ENCODE measurements around the gene SEPTIN10.
A peak's percentile ranks its signal among the peaks of the same experiment; 100 is the strongest.
"Not testable (repeated sequence)": the region's sequence is repeated elsewhere in the genome, so short reads cannot be mapped to it uniquely, and the experiment has no call there.

Gene SEPTIN10

DNA sequence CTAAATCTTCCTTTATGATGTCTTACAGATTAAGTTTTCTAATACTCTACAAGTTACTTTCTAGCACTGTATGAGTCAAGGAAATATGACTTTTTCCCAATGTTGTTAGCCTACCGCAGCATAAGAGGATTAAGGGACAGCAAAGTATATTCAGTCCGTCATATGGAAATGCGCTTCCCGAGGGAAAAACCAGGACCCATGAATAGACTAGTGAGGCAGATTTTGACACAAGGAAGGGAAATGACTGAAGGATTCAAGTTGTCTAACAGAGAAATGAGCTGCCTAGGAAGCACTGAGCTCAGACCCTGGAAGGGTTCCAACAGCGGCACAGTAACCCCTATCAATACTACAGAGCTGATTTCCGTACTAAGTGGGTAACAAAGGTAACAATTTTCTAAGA lies 12.0 kb downstream of the SEPTIN10 start:
- no peak for DNase-seq

DNA sequence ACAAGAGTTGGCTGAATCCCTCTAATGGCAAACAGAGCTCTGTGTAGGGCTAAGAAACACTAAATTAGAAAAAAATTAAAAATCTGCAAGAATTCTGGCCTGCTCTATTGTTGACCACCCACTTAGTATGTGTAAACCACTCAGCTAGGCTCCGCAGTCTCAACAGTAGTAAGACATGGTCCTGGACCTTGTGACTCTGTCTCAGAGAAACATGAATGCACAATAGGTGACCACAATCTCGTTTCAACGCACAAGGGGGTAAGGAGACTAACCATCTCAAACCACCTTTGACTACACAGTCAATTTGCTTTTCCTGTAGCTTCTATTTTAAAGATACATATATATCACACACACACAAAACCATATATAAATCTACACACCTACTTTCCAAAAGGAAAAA lies 16.5 kb downstream of the SEPTIN10 start:
- no peak for DNase-seq

DNA sequence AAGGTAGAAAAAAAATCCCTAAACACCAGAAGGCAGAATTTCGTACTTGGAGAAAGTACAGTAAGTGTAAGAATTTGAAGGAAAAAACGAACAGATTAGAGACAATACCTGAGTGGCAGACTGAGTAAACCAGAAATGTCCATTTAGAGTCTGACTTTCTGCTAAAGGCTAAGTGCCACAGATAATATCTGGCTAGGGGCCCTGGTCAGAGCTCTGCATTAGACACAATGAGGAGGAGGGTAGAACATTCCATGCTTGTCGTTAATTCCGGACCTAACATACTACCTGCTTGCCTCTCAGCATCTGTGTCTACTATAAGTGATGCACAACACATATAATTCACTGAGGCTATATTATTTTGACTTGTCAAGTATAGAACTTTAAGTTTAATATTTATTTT lies 18.1 kb downstream of the SEPTIN10 start:
- no peak for DNase-seq

DNA sequence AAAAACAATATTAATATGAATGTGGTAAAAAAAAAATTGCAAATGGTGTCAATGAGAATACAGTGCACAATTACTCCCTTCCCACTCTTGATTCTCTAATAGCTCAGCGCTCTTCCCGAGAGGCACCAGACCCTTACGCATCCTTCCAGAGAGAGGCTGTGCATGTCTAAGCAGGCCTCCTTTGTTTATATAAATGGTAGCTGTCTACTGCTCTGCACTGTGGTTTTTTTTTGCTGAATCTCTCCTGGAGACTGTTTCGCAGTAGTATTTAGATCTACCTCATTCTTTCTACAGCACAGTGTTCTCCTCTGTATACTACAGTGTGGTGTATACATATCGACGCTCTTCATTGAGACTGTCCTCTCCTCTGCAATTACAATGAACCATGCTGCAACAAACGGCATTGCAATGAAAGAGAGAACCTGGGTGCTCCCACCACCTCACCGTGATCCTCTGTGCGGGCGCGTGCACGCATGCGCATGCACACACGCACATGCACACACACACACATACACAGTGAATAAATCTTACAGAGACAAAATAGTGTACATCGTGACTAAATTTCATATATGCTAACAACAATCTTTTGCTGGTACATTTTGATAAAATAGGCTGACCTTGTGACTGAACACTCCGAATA lies 19.4 kb downstream of the SEPTIN10 start:
- DNase-seq, result no peak

DNA sequence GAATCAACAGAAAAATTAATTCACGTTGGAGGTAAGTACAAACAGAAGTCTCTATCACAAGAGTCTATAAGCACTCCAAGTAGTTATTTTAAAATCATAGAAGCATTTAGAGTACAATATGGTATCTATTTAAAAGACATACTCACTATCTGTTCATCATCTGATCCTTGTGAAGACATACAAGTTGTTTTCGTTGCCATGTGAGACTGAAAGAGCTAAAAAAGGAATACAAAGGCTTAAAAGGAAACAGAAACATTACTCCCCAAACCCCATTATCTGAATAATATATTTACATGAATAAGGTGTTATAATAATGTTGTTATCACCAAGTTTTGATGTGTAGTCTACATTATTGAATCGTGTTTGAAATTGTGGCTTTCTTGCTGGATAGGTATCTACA lies 20.9 kb downstream of the SEPTIN10 start:
- DNase-seq, result no peak

DNA sequence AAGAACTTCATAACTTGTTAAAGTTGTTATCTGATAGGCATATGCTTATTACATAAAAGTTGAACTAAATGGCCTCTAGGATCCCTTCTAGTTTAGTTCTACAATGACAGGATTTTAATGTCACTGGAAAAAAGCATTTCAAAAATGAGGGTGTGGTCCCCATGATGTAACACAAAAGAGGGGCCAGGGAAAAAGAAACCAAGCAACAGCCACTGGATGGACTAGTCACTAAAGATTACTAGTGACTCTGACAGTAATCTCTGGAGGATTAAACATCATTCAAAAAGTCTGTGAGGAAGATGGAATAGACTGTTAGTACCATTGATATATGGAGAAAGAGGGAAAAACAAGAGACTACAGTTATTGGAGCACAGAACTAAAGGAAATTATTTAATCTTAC lies 22.6 kb downstream of the SEPTIN10 start:
- no peak for DNase-seq

DNA sequence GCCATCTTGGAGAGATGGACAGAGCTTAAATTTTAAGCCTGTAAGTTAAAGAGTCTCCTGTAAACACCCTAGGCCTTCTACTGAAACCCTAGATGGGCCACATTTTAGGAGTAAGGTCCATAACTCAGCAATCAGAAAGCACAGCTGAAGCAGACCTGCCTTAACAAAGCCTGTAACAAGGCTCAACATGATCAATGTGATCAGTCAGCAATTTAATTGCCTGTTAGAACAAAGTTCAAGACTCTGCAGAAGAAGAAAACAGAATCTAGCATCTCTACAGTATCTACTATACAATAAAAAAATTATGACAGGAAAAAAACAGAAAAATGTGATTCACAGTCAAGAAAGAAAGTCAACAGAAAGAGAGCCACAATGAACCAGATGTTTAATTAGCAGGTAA lies 27.1 kb downstream of the SEPTIN10 start:
- no peak for DNase-seq

DNA sequence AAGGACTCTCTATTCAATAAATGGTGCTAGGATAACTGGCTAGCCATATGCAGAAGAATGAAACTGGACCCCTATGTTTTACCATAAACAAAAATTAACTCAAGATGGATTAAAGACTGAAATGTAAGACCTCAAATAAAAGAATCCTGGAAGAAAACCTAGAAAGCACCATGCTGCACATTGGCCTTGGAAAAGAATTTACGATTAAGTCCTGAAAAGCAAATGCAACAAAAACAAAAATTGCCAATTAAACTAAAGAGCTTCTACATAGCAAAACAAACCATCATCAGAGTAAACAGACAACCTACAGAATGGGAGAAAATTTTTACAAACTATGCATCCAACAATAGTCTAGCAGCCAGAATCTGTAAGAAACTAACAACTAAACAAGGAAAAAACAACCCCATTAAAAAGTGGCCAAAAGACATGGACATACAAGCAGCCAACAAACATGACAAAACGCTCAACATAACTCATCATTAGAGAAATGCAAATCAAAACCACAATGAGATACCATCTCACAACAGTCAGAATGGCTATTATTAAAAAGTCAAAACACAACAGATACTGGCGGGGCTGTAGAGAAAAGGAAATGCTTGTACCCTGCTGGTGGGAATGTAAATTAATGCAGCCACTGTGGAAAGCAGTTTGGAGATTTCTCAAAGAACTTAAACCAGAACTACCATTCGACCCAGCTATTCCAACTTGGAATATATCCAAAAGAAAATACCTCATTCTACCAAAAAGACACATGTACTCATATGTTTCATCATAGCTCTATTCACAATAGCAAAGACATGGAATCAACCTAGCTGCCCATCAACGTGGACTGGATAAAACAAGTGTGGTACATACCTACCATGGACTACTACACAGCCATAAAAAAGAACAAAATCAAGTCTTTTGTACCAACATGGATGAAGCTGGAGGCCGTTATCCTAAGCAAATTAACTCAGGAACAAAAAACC lies 30.6 kb downstream of the SEPTIN10 start:
- no peak for DNase-seq

DNA sequence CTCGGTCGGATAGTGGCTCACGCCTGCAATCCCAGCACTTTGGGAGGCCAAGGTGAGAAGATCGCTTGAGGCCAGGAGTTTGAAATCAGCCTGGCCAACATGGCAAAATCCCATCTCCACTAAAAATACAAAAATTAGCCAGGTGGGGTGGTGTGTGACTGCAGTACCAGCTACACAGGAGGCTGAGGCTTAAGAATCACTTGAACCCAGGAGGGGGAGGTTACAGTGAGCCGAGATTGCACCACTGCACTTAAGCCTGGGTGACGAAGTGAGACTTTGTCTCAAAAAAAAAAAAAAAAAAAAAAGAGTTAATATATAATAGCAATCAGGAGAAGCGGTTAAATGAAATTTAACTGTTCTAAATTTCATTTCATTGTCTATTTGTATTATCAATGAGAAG lies 36.1 kb downstream of the SEPTIN10 start:
- not testable (repeated sequence) for DNase-seq

DNA sequence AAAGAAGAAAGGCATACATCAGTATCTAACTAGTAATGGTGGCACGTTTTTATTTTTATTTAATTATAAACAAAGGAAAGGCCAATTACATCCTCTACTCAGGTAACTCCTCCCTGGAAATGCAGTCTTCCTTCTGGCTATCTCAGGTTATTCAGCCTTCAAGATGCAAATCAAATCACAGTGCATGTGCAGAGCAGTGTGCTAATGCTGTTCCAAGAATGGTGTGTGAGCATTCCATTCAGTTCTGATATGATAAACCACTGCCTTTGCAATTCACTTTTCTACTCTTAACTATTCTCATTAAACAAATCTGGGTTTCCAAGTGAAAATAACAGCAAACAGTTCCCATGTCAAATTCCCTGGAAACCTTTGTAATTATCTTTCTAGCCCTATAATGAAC lies 38.4 kb downstream of the SEPTIN10 start:
- DNase-seq, result no peak

DNA sequence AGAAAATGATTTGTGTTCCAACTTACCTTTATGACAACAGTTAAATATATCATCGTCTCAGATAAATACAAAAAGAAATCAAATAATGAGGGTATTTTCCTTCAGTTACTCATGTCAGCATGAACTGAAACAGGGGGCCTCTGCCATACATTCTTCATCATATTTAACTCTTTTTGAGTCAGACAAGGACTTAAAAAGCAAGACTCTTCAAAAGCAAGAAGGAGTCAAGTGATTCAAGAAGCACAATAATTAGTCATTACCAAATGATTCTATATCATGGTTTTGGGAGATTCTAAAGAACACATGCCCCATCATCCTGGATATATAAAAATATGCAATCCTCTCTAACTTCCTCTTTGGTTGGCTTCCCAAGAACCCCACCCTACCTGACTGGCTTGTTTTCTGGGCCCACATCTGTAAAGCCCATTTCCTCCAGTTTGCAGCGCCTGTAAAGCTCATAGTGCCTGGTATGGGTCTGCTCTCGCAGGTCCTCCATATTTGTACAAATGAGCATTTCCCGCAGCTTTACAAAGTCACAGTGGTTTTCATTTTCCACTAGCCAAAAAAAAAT lies 49.7 kb downstream of the SEPTIN10 start:
- DNase-seq, result no peak

DNA sequence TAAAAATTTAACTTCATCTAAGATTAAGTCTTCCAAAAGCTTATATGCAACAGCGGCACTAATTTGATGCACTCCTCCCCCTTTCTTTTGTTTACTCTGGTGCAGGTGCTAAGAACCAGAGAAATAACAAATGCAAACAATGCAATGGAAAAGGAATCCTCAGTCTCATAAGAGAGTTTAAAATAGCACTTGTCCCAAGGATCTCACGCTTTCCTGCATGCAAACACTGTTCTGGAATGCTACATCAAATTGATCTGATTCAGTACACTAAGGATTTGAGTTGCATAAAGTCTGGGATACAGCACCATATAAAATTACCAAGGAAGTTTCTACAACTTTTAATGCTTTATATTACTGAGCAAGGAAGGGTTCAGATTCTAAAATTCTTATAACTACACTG lies 50.5 kb downstream of the SEPTIN10 start:
- DNase-seq, result no peak

DNA sequence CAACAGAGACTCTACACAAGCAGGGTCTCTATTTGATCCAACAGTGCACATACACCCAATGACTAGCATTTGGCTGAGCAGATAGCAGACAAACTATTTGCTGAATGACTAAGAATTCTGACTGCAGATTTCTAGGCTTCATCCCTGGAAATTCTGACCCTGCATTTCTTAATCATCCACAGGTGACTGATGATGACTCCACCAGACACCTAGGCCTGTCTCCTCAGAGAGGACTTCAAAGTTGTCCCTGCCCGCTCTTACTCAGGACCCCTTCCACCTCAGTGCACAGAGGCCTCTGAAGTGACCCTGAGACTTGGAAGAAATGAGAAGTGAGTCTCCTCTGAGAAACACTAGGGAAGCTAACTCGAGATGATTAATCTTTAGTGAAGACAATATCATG lies 51.3 kb downstream of the SEPTIN10 start:
- no peak for DNase-seq

DNA sequence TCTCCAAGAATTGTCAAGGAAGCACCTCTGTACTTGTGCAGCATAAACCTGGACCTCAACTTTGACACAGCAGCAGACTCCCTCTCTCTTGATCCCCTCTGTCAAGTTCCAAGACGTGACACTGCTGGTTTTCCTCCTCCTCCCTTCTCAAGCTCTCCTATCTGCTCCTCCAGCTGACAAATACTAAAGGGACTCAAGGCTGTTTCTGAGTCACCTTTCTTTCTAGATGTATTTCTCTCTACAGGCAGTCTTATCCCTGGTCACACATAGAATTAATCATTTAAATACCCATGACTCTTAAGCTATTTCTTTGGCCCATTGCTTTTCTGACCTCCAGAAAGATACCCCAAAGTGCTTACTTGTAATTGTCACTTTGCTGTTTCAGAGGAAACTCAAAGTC lies 53.5 kb downstream of the SEPTIN10 start:
- DNase-seq, result no peak

DNA sequence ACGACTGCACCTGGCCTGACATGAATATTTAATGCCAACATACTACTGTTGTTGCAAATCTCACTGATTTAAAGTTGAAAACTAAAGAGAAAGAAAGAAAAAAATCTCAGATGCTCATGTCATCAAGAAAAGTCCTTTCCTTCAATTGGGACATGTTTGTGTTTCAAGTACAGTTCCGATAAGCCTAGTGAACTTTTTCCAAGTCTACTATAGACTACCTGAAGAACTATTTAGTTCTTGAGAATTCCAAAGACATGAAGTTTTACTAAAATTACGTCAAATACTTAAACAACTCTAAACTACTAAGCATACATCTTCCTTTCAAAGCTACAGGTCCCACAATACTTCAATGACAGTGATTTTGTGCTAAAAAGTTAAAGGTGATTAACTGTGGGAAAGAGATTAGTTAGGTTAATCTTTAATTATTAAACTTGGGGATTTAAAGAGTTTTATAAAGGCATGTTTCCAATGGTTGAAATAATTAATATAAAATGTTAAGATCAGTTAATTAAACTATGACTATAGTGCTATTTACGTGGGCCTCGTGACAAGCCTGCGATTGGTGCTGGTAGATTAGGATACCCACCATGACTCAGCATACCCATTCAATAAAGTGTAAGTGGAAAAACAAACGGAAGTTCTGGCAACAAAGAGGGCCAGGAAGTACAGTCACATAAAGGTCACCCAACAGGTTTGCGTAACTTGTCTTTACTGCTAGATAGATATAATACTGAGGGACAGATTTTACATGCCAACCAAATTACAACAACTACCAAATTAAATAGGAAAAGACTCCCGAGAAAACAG lies 55.5 kb downstream of the SEPTIN10 start:
- no peak for DNase-seq

DNA sequence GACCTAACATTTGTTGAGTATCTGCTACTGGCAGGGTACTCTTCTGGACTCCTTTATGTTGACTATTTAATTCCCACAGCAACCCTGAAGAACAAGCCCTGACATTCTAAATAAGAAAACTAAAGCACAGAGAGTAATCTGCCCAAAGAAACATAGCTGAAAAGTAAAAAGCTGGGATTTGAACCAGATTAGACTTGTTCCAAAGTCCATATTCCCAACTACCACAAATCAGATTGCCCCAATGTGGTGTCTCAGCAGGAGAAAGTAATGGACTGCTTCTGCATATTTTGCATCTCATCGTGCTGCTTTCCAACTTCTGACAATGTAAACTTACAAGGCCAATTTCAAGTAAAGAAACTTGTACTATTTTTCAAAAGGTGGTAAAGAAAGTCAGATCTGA lies 56.5 kb downstream of the SEPTIN10 start:
- DNase-seq, result no peak

DNA sequence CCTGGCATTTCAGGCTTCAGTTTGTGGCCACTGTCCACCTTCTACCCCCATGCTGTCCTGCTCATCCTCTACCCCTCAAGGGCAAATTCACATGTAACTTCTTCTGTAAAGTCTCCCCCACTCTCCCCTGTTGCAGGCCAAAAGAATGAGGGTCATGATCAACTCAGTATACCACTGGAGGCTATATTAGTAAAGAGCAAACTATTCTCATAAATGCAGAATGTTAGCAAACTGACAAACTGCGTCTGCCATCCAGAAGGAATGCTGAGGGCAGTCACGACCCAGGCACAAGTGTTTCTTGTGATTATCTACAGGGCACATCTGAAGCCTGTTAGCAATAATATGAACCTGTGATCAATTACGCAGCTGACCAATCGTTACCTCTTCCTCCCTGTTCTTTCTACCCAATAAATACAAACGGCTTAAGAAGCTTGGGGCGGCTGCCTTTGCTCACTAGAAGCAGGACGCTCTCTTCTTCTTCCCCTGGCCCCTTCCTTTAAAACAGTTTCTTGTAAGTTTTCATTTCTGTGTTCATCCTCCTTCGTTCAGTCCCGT lies 58.3 kb downstream of the SEPTIN10 start:
- DNase-seq, result no peak

DNA sequence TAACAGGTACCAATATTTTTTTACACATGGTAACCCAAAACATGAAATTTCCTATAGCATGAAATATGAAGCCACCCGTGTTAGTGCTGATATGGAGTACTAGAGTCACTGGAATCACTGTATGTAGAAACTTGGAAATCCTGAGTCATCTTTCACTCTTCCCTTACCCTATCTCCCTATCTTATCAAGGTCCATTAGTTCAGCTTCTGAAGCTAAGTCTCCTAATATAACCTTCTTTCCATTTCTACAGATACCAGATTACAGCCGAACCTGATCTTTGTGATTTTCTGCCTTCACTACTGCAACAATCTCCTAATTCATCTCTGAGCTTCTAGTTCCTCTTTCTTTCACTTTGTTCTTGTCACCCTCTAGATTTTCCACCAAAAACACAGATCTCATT lies 59.0 kb downstream of the SEPTIN10 start:
- no peak for DNase-seq

DNA sequence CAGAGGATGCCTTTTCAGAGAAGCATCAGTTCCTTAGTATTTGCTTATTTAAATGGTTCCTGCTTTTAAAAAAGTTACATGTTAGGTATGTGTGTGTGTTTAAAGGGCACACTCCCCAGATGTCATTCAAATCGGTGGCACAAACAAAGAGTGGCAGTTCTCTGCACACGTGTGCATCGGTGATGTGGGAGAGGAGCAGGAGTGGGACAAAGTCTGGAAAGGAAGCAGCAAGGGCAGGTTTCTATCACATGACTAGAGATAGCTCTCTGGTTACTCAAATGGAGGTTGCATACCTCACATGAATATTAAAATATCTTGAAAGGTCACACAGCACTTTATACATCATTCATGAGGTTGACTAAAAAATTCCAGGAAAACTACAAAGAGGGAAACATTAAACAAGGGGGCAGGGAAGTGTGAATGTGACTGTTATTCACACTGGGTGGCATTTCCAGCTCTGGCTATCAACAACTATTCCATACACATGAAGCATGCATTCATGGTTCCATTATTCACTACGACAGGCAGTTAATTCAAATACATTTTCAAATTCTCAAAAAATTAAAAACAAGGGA lies 64.7 kb downstream of the SEPTIN10 start:
- no peak for DNase-seq

DNA sequence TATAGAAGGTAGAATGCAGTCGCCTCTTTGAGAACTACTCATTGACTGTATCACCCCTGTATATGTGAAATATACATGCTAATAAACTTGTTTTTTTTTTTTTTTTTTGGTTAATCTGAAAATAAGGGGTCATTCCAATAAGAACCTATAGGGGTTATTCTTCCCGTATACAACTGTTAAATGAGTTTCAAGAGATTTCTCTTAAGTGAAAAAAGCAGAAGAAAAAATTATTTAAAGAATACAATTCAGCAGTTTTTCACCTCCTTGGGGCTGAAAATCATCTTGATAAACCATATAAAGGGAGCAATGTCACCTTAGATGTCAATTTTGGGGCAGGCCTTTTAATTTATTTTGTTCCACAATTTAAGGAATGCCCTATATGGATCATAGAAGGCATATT lies 66.5 kb downstream of the SEPTIN10 start:
- DNase-seq, result no peak

DNA sequence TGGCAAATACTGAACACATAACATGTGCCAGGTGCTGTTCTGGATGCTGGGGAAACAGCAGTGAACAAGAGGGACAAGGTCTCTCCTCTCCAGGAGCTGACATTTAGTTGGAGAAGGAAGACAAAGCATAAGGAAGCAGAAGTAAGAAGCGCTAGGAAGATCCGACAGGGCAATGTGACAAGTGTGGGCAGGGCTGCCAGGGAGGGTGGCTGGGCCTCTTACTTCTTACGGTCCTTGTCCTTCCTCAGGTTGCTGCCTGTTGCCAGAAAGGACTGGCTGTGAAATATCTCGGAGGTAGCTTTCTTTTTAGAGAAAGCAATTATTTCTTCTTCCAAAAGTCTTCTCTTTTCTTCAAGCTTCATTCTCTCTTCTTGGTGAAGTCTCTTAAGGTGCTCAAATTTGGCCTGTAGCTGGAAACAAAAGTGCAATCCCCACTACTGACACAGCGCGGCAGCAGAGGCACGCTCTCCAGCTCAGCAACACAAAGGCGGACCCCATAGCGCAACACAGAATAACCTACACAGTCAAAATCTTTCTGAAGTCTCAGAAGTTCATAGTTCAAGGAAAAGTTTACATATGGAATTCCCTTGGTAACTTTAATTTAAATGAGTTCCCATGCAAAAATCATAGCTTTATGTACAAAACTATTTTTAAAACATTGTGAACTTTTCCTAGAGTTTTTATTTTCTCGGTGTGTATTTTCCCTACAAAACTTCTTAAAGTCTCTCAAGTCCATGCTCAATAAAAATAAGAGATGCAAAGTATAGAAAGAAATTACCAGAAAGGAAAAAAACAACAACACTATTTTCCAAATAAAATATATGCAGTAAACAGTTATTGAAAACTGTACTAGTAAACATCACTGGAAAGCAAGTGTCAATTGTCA lies 67.7 kb downstream of the SEPTIN10 start:
- DNase-seq, result peak; percentile 53
